Calu3 (cell line): ENCODE measurements around the gene DYNC1I1. TPM values are rescaled to one million over a fixed set of nuclear protein-coding genes. Genes with fewer than 3 reads are reported as not detected.

ENCODE experiments used
- BruUV-seq: library from RNA; stranded (reverse); fragments of 400-500 nt; replicated peaks from 2 replicates; lab custom pipeline; 2021; lab: Mats Ljungman, UMichigan
- CTCF ChIA-PET: fragments of 300-600 bp; sonication (Branson Sonifier 250); formaldehyde crosslinking; loops from one replicate; lab custom pipeline; 2022; ENCODE audit warnings: antibody characterized with exemption; lab: Charles Lee
- DNase-seq: peaks from one replicate; pipeline ENCODE4 v3.0.0; 2022
- H3K27ac Mint-ChIP-seq: one replicate; pipeline ENCODE4 v1.8.0; 2022; ENCODE audit warnings: mixed read lengths; ENCODE audit not compliant: unreplicated experiment
- H3K27me3 Mint-ChIP-seq: one replicate; pipeline ENCODE4 v1.8.0; 2022; ENCODE audit warnings: mixed read lengths; ENCODE audit not compliant: unreplicated experiment
- H3K36me3 Mint-ChIP-seq: one replicate; pipeline ENCODE4 v1.8.0; 2022; ENCODE audit warnings: mild to moderate bottlenecking, moderate library complexity, mixed read lengths; ENCODE audit not compliant: insufficient read depth, unreplicated experiment
- H3K4me1 Mint-ChIP-seq: one replicate; pipeline ENCODE4 v1.8.0; 2022; ENCODE audit warnings: mild to moderate bottlenecking, low read depth, mixed read lengths; ENCODE audit not compliant: unreplicated experiment
- H3K4me3 Mint-ChIP-seq: one replicate; pipeline ENCODE4 v1.8.0; 2022; ENCODE audit warnings: mild to moderate bottlenecking, low read depth, moderate library complexity, mixed read lengths; ENCODE audit not compliant: unreplicated experiment
- H3K9me3 Mint-ChIP-seq: one replicate; pipeline ENCODE4 v1.8.0; 2022; ENCODE audit warnings: low read depth, mixed read lengths; ENCODE audit not compliant: unreplicated experiment
- intact Hi-C: fragments of 100-400 bp; cut with micrococcal nuclease; formaldehyde crosslinking; loops from one replicate; pipeline ENCODE4 v1.10.0; 2022; ENCODE audit not compliant: unreplicated experiment
- total RNA-seq: library from RNA; stranded (reverse); gene quantifications from 2 replicates; pipeline ENCODE4 v1.2.3, GENCODE V29; 2022
- TF ChIP-seq, protein P1 (sequence below): fragments of 200-600 bp; IDR thresholded peaks from one replicate; pipeline ENCODE4 v1.8.0; 2022; ENCODE audit warnings: antibody characterized with exemption; ENCODE audit not compliant: unreplicated experiment

DYNC1I1 gene
- total RNA-seq, 1 experiment from 2014 or later, result 0.73 TPM

DNA sequence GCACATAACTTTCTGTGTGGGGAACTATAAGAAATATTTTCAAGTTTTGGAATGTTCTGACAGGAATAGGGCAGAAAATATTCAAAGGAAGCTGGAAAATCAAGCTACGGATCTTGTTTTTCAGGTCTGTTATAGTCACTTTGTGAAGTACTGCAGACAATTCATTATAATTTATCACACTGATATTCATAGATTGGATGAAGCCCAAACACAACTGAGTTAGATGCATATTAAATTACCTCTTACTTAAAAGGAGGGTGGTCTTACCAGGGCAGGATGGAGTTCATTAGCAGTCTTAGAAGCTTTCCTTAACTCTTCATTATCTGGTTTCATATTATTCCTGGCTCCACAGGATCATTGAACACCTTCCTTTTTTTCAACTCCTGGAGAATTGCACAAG is 242.3 kb downstream of the DYNC1I1 start:
- H3K36me3 Mint-ChIP-seq, result no peaks in the 10 kb centered on the region

DNA sequence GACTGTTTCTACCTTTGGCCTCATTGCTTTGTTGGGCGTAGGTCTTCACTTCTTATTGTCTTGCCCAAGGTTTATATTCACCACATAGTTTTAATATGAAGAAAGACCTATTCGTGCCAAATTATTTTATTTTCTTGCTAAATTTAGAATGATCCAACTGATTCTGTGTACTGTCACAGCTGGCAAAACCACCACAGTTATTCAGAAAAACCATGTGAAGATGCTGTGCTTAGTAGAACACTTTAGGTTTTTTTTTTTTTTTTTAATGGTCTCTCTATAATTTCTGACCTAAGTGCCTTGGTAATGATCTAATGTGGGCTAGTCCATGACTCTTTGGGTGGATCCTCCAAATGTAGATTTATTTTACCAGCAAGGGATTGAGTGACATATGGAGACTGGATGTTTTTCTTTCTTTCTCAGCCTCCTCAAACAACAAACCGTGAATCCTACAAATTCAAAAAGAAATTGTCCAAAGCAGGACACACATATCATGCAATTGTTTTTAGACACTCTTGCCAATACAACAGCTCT is 243.8 kb downstream of the DYNC1I1 start:
- Mint-ChIP-seq H3K27ac (no peak overlapping the region), H3K4me1 (peaks cover 20% of the 10 kb centered on the region), H3K27me3 (no peaks in the 10 kb centered on the region), H3K4me3 (no peak overlapping the region), H3K36me3 (no peaks in the 10 kb centered on the region), H3K9me3 (no peaks in the 10 kb centered on the region)
- CTCF ChIA-PET, result no interaction called here
- BruUV-seq, result no TSS peak
- TF ChIP-seq, protein P1, sequence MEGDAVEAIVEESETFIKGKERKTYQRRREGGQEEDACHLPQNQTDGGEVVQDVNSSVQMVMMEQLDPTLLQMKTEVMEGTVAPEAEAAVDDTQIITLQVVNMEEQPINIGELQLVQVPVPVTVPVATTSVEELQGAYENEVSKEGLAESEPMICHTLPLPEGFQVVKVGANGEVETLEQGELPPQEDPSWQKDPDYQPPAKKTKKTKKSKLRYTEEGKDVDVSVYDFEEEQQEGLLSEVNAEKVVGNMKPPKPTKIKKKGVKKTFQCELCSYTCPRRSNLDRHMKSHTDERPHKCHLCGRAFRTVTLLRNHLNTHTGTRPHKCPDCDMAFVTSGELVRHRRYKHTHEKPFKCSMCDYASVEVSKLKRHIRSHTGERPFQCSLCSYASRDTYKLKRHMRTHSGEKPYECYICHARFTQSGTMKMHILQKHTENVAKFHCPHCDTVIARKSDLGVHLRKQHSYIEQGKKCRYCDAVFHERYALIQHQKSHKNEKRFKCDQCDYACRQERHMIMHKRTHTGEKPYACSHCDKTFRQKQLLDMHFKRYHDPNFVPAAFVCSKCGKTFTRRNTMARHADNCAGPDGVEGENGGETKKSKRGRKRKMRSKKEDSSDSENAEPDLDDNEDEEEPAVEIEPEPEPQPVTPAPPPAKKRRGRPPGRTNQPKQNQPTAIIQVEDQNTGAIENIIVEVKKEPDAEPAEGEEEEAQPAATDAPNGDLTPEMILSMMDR, result no peak
- intact Hi-C loops, result no loop called here
- DNase-seq, result no peak

More for the DNA sequence above, 242.3 kb downstream of the DYNC1I1 start:
- BruUV-seq, result no TSS peak
- Mint-ChIP-seq H3K27ac (no peak overlapping the region), H3K4me3 (no peak overlapping the region), H3K27me3 (no peaks in the 10 kb centered on the region), H3K4me1 (peaks cover 20% of the 10 kb centered on the region), H3K9me3 (no peaks in the 10 kb centered on the region)
- DNase-seq, result no peak
- TF ChIP-seq, protein P1, result no peak
- CTCF ChIA-PET, result no interaction called here
- intact Hi-C loops, result no loop called here

DNA sequence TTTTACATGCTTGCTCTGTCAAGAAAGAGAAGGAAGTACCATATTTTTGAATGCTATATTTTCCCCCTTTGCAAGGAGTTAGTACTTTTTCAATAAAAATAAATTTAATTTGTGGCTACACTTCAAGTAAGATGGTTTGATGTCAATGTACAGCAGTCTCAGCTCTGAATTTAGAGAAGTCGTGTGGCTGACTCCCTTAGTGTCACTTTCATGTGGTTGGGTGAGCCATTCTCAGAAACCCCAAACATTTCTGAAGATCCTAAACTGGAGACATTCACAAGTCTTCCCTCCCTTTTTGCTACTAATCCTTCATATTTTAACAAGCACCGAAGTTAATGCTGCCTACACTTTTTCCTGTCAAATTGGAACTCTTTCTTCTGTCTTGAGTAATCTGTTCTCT is 244.4 kb downstream of the DYNC1I1 start:
- Mint-ChIP-seq H3K4me1 (peaks cover 20% of the 10 kb centered on the region), H3K36me3 (no peaks in the 10 kb centered on the region), H3K4me3 (no peak overlapping the region), H3K27me3 (no peaks in the 10 kb centered on the region), H3K9me3 (no peaks in the 10 kb centered on the region), H3K27ac (no peak overlapping the region)
- TF ChIP-seq, protein P1, result no peak
- intact Hi-C loops, result no loop called here
- no TSS peak for BruUV-seq
- no peak for DNase-seq
- CTCF ChIA-PET, result no interaction called here

DNA sequence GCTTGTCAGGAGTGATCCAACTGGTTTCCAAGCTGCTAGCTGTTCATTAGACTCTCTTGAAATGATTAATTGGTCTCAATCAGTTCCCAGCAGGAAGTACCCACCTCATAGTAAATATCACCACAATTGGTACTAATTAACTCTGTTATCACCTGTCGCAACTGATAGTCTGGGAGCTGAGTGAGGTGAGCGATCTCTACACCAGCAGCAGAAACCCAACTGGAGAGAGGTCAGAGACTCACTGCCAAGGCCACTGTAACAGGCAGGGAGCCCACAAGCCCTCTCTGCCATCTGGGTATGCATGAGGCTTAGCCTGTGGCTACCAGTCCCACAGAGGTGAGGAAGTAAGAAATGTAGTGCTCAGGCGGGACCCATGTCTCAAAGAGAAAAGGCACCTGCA is 245.5 kb downstream of the DYNC1I1 start:
- DNase-seq, result peak; percentile 24
- peaks cover 20% of the 10 kb centered on the region for H3K4me1 Mint-ChIP-seq
- TF ChIP-seq, protein P1, result no peak
- no peak overlapping the region for H3K27ac Mint-ChIP-seq
- no peak overlapping the region for H3K4me3 Mint-ChIP-seq
- CTCF ChIA-PET, result interaction anchor here (0.9 kb wide), 1 partner anchor 98 kb away, joined by 3 read pairs; no protein-coding TSS in a partner anchor
- H3K36me3 Mint-ChIP-seq, result no peaks in the 10 kb centered on the region
- no peaks in the 10 kb centered on the region for H3K27me3 Mint-ChIP-seq
- intact Hi-C loops, result no loop called here
- H3K9me3 Mint-ChIP-seq, result no peaks in the 10 kb centered on the region
- BruUV-seq, result no TSS peak
